HG03342 (cell line): Measurements from ENCODE around the gene ECM1.

Experiments
- ATAC-seq: cut with Tn5 transposase; IDR thresholded peaks from one replicate; pipeline ENCODE4 v1.9.1; 2021; ENCODE audit warnings: mild to moderate bottlenecking, moderate library complexity; ENCODE audit not compliant: unreplicated experiment

ECM1 gene

DNA sequence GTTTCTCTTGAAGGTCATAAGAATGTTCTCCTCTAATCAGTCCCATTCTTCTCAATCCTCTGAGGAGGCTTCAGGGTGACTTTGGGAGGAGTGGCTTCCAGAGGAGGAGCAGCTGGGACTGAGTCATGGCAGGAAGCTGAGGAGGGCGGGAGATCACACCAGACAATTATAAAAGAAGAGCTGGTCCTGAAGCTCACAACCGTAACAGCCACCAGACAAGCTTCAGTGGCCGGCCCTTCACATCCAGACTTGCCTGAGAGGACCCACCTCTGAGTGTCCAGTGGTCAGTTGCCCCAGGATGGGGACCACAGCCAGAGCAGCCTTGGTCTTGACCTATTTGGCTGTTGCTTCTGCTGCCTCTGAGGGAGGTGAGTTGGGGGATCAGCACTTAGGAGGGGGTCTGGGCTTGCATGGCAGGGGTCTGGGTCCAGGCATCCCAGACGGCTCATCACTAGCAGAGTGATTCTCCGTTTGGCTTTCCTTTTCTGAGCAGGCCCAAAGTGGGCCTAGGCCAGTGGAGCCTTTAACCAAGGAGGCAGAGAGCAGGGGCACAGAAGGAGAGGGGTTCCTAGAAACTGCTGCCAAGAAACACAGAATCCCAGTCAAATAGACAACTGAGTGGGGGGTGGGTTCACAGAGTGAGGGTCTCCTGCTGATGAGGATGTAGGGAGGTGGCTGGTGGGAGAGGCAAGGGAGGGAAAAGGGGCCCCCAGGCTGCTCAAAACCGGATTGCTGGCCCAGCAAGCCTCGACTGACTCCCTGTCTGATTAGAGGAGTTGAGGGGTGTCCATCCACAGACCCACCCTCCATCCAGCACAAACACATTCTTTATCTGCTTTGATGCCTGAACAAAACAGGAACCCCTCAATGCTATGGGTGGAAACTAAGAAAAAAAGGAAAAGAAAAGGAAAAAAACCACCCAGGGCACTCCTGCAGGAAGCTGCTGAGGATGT, at the start of gene ECM1:
Gene ECM1, plus strand, starts transcription at position 198 of the 953 bp plus-strand sequence. Its CDS starts 101 bp downstream, at position 299.
- ATAC-seq: no peak

DNA sequence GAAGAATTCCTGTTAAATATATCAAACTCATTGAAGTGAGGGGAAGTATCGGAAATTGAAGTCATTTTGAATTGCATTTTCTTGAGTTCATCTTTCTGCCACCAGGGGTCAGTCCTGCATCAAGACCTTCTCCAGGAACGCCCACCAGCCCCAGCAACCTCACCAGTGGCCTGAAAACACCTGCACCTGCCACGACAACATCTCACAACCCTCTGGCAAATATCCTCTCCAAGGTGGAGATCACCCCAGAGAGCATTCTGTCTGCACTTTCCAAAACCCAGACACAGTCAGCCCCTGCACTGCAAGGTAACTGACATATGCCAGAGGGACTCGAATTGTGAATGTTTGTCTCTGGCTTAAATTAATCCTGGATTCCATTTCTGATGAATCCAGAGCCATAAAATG, 43.5 kb upstream of the ECM1 start:
- no peak for ATAC-seq

DNA sequence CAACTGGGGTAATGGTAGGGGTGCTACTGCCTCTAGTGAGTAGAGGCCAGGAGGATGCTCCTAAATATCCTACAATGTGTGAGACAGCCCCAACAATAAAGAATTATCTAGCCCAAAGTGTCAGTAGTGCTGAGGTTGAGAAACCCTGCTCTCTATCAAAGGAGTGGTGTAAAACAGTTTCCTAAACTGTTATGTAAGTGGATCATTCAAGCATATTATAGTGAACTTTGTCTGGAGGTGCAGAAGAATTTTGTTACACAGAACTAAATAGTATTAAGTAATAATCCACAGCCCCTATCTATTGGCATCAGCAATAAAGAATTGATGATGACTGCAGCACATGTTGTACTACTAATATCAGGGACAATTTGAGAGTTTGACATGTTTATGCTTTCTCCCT, 40.9 kb upstream of the ECM1 start:
- ATAC-seq: no peak

DNA sequence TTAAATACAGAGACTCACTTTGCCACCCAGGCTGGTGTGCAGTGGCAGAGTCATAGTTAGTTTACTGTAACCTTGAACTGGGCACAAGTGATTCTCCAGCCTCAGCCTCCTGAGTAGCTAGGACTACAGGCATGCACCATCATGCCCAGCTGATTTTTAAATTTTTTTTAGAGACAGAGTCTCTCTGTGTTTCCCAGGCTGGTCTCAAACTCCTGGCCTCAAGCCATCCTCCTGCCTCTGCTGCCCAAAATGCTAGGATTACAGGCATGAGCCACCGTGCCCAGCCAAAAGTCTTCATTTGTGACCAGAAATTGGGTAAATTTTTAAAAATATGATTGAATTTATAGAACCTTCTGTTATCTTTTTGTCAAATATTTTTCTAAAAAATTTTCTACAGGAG, 38.6 kb upstream of the ECM1 start:
- ATAC-seq: no peak

DNA sequence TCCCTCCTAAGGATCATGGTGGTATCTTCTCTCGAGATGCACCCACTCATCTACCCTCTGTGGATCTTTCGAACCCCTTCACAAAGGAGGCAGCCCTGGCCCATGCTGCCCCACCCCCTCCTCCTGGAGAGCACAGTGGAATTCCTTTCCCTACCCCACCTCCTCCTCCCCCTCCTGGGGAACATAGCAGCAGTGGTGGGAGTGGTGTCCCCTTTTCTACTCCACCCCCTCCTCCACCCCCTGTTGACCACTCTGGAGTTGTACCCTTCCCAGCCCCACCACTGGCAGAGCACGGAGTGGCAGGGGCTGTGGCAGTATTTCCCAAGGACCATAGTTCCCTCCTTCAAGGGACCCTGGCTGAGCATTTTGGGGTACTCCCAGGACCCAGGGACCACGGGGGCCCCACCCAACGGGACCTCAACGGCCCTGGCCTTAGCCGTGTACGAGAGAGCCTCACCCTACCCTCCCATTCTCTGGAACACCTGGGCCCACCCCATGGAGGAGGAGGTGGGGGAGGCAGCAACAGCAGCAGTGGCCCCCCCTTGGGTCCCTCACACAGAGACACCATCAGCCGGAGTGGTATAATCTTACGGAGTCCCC, 35.2 kb upstream of the ECM1 start:
- ATAC-seq: no peak

DNA sequence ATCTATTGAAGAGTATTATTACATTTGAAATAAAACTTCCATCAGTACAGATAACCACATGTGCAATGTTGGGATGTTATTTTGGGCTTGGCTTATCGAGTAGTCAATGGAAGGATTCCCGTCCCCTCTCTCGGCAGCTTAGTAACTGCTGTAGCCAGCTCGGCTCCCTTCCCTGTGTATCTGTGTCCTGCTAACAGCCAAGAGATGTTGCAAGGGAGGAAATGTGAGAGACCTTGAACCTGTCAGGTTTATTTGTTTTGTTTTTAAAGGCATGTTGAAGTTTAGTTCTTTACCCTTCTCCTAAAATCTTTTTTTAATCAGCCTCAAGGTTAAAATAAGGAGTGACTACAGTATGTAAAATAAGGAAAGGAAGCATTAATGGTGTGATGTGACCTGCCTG, 34.2 kb upstream of the ECM1 start:
- ATAC-seq: no peak

DNA sequence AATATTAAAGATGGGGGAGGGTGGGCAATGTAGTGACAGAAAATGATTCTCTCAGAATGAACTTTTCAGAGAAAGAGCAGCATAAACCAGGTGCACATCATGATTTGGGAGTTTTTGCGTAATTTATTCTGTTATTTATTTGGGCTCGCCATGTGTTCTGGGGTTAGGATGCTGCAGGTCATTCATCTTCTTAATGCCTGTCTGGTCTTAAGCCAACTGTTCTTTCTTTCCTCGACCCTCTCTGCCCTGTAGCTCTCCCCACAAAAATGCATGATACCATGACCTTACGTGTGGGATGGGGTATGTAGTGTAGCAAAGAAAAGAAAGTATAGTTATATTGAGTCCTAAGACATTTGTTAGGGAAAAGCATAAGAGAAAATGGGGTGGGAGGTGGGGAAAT, 33.0 kb upstream of the ECM1 start:
- no peak for ATAC-seq

DNA sequence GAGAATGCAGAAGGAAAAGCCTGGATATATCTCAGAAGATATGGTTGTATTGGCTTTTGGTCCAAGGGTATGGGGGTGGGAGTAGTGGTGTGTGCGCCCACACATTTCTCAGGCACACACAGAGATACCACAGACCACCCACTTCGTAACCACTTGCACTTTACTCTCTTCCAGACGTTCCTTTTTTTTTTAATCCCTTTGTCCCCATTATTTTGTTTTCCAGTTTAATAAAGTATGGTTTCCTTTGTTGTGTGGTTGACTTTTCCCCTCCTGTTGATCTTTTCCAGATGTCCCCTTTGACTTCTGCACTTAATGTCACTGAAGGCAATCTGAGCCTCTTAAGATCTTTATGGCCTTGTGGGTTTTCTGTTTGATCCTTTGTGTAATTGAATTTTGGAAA, 31.2 kb upstream of the ECM1 start:
- ATAC-seq: no peak

DNA sequence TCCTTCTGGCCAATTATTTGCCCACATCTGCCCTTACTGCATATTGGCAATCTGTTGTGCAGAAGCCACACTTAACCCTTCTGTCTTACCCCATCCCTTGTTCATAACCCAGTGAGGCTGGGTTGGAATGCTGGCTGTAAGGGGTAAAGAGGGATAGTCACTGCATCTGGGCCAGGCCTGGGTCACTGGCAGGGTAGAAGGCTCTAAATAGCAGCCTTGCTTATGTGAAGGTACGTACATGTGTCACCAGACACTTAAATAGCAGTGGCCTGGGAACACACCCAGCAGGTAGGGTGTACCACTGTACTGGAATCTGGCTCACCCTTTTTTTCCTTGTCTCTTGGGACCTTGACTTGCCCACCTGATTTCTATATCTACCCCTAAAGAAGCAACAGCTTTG, 30.6 kb upstream of the ECM1 start:
- no peak for ATAC-seq

DNA sequence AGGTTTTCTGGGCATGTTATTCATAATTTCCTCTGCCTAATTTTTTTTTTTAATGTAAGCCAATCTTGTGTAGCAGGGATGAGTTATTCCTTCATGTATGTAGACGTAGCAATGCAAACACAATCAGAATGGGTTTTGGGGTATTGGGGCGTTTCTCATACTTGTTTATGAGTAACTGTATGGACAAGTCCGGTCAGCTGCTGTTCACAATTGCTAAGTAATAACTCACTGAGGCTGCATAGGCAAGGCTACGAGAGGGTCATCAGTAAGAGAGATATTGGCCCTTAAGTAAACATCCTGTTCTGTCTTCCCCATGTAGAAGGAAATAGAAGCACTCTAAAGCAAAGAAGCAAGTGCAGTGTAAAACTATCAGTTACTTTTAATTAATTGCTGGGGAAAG, 30.2 kb upstream of the ECM1 start:
- ATAC-seq: no peak

DNA sequence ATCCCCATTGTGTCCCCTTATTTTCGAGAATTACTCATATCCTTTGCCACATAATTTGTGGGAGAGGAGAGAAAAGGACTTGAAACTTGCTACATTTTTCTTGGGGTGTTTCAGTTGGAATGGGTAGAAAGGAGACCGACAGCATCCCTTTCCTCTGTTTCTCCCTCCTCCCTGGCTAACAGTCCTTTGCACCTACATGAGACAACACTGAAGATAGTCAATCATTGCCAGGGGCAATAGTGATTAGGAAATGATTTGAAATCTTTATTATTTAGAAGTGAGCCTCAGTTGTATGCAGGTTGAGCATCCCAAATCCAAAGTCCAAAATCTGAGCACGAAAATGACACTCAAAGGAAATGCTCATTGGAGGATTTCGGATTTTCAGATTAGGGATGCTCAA, 28.5 kb upstream of the ECM1 start:
- no peak for ATAC-seq

DNA sequence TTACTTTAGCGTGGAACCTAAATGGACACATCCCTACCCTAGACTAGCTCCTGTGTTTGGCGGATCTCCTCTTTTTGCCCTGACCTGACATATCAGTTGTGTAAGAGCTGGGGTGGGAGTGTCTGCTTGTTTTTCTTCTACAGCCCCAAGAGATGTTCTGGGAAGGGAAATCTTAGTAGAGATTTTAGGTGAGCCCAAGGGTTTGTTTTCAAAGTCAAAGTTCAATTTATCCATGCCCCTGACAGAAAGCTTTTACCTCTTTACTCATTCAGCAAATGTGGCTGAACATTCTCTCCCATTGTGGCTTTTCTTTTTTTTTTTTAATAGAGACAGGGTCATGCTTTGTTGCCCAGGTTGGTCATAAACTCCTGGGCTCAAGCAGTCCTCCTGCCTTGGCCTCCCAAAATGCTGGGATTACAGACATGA, 28.0 kb upstream of the ECM1 start:
- no peak for ATAC-seq

DNA sequence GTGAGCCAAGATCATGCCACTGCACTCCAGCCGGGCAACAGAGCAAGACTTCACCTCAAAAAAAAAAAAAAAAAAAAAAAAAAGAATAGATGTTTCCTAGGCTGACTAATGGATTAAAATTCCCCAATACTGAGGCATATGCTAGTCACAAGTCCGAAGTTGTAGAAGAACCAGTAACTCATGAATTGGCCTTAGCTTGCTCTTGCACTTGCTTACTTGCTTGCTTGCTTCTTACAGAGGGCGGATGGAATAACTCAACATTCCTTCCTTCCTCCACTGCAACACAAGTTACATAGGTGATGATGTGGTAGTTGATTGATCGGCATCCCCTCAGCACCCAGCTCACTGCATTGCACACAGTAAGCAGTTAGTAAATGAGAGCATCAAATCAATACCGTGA, 23.5 kb upstream of the ECM1 start:
- no peak for ATAC-seq

DNA sequence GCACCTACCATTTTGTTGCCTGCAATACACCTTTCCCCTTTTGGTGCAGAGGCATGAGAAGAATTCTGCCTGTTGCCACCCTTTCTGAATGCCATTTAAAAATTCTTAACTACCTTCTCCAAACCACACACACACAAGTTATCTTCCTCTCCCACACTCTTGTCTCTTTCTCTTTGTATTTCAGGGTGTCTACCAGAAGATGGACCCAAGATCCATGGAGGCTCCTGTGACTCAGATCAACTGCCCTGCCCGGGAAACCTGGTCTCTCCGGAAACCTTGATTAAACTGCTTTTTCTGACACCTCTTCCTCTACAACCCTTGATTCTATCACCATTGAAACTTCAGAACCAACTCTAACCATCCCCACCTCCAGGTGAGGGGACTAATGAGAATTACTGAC, 23.0 kb upstream of the ECM1 start:
- ATAC-seq: no peak

DNA sequence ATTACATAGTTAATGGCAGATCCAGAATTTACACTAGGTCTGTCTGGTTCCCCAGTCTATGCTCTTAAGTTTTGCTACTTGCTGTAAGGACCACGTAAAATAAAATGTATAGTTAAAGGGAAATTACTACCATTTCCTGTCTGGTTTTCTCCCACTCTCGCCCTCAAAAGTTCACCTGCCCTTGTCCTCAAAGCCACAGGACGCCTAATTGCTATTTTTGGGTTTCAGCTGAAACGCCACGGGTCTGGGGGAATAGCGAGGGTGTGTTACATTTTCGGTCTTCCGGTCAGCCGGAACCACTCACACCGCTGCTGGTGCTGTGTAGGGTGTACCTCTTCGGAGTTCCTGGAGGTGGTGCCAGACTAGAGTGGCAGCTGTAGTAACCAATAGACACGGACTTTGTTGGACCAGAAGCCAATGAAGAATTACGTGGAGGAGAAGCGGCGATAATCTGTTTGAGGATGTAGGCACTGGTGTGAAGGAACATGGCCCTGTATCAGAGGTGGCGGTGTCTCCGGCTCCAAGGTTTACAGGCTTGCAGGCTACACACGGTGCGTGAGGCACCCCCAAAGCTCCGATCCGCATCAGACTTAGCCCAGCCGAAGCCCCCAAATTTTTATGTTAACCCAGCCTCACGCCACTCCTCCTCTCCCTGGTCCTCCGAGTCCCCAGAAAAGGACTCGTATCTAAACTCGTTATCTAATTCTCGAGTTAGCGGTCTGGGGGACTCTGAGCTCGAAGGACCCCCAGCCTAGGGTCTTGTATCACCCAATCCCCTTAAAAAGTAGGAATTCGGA, 20.7 kb upstream of the ECM1 start, which contains the start of gene TARS2:
Gene TARS2, plus strand, starts transcription at position 454 of the 797 bp plus-strand sequence. Its CDS starts 32 bp downstream, at position 486.
- ATAC-seq: peak; percentile 99

DNA sequence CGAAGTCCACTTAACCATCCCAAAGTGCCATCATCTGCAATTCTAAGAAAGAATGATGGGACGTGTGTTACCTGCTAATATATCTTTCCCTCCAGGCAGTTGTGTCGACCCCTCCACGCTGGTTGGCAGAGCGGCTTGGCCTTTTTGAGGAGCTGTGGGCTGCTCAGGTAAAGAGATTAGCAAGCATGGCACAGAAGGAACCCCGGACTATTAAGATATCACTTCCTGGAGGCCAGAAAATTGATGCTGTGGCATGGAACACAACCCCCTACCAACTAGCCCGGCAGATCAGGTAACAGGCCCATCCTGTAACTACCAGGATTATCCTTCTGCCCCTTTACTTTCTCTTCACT, 20.2 kb upstream of the ECM1 start:
- no peak for ATAC-seq

DNA sequence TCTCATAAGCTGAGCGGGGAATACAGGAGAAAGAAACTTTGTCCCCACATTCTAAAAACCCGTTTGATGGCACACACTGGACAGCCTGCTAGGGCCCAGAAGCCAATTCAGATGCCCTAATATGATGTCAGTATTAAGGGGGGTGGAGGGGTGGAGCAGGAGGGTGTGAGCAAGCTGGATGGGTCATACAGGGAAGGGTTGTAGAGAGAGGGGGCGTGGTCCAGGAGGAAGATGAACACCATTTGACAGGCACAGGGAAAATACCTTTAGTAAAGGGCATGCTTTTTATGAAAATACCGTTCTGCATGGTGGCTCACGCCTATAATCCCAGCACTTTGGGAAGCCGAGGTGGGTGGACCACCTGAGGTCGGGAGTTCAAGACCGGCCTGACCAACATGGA, 14.7 kb upstream of the ECM1 start:
- no peak for ATAC-seq

DNA sequence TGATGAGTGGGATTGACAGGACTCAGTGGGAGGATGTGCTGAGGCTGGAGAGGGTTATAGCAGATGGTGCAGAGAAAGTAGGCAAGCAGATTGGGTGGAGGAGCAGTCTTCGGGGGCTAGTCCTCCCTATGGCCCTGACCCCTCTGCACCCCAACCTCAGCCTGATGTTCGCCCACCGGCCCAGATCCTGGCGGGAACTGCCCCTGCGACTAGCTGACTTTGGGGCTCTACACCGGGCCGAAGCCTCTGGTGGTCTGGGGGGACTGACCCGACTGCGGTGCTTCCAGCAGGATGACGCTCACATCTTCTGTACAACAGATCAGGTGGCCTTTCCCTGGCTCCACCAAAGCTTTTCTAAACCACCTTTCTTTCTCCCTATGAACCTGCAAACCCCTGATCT, 9.6 kb upstream of the ECM1 start:
- no peak for ATAC-seq

DNA sequence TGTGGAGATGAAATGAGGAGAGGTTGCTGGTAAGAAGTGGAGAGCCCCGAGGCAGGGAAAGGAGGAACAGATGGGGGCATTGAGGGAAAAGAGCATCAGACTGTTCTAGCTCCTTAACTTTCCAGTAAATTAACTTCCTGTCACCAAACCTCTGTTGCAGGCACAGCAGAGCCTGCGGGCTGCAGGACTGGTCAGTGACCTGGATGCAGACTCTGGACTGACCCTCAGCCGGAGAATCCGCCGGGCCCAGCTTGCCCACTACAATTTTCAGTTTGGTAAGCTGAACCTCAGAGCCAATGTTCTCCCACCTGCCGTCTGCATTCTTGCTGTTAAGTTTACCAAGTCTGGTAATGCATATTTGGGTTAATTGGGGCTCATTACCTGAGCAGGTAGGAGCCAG, 2.5 kb upstream of the ECM1 start:
- no peak for ATAC-seq

DNA sequence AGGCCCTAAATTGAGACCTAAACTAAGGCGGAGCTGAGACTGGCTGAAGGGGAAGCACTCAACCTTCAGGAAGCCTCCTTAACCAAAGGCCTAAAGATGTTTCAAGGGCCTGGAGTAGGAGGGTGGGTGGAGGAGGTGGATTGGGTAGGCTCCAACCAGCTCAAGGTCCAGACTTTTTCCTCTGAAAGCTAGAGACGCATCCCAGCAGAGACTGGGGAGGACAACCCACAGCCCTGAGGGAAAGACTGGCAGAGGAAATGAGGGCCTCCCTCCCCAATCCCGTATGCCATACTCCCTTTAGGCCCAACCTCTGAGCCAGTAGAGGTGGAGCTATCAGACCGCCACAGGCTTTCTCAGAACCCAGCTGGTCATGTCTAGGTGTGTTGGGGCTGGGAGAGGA, 1.1 kb downstream of the ECM1 start:
- ATAC-seq: no peak

DNA sequence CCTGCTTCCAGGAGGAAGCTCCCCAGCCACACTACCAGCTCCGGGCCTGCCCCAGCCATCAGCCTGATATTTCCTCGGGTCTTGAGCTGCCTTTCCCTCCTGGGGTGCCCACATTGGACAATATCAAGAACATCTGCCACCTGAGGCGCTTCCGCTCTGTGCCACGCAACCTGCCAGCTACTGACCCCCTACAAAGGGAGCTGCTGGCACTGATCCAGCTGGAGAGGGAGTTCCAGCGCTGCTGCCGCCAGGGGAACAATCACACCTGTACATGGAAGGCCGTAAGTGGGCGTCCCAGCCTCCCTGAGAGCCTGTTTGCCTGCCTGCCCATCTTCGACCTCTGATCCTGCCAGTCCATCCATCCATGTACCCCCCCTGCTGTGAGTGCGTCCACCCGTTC, 3.6 kb downstream of the ECM1 start:
- no peak for ATAC-seq
